Endothelial cell of umbilical vein (primary cell): Measurements from ENCODE around the gene NECTIN2.

Source experiments
- EZH2 ChIP-seq: IDR thresholded peaks from 2 replicates; pipeline ENCODE4 v1.6.1; 2012; ENCODE audit warnings: borderline replicate concordance, low read depth, mild to moderate bottlenecking, moderate library complexity, low read length, inconsistent platforms; ENCODE audit not compliant: severe bottlenecking
- JUN ChIP-seq: IDR thresholded peaks from 2 replicates; pipeline ENCODE4 v1.6.1; 2011; ENCODE audit warnings: borderline replicate concordance, low read depth; ENCODE audit not compliant: insufficient read length, insufficient read depth
- POLR2A ChIP-seq: IDR thresholded peaks from 2 replicates; pipeline ENCODE4 v1.6.1; 2012; ENCODE audit warnings: low read depth, mild to moderate bottlenecking, control low read depth, low read length
- TF ChIP-seq, protein P1 (sequence below), 2 donors: IDR thresholded peaks; 1 replicate in 1 of 2; 2 replicates in 1 of 2; pipeline ENCODE4 v1.5.1; 2011; ENCODE audit warnings: low read length in 2 of 2, mild to moderate bottlenecking in 2 of 2, moderate library complexity in 2 of 2, control low read depth in 1 of 2, inconsistent platforms in 1 of 2, low read depth in 1 of 2; ENCODE audit not compliant: insufficient read depth in 1 of 2; ENCODE audit errors: extremely low read depth in 1 of 2

DNA sequence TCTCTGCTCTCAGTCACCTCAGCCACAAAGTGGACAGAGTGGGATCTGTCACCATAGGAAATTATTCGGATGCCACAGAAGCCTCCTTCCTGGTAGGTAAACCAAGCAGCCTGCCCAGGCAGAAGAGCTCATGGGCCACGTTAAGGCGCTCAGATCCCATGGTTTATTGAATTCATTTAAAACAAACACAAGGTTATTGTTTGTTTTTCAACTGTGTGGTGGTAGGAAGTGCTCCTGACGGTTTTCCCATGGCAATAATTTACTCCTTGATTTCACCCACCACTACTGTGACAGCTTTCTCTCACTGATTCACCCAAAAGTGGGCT, 22.8 kb upstream of the NECTIN2 start:
- TF ChIP-seq, protein P1, sequence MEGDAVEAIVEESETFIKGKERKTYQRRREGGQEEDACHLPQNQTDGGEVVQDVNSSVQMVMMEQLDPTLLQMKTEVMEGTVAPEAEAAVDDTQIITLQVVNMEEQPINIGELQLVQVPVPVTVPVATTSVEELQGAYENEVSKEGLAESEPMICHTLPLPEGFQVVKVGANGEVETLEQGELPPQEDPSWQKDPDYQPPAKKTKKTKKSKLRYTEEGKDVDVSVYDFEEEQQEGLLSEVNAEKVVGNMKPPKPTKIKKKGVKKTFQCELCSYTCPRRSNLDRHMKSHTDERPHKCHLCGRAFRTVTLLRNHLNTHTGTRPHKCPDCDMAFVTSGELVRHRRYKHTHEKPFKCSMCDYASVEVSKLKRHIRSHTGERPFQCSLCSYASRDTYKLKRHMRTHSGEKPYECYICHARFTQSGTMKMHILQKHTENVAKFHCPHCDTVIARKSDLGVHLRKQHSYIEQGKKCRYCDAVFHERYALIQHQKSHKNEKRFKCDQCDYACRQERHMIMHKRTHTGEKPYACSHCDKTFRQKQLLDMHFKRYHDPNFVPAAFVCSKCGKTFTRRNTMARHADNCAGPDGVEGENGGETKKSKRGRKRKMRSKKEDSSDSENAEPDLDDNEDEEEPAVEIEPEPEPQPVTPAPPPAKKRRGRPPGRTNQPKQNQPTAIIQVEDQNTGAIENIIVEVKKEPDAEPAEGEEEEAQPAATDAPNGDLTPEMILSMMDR (IDR thresholded peaks at IDR 0.05; ENCODE audit: extremely low read depth in 1 of 2, insufficient read depth in 1 of 2, low read depth in 1 of 2, low read length in 2 of 2), result no peak
- no peak for TF ChIP-seq POLR2A
- TF ChIP-seq JUN, result no peak
- TF ChIP-seq EZH2, result no peak
